ENCODE results near the gene RTEL1.

RTEL1 gene

GRCh38 chr20:63690003-63690897 lies 32.1 kb downstream of the RTEL1 start:
- no peak for DNase-seq

GRCh38 chr20:63690898-63691710 lies 33.0 kb downstream of the RTEL1 start:
- DNase-seq, result no peak

DNA sequence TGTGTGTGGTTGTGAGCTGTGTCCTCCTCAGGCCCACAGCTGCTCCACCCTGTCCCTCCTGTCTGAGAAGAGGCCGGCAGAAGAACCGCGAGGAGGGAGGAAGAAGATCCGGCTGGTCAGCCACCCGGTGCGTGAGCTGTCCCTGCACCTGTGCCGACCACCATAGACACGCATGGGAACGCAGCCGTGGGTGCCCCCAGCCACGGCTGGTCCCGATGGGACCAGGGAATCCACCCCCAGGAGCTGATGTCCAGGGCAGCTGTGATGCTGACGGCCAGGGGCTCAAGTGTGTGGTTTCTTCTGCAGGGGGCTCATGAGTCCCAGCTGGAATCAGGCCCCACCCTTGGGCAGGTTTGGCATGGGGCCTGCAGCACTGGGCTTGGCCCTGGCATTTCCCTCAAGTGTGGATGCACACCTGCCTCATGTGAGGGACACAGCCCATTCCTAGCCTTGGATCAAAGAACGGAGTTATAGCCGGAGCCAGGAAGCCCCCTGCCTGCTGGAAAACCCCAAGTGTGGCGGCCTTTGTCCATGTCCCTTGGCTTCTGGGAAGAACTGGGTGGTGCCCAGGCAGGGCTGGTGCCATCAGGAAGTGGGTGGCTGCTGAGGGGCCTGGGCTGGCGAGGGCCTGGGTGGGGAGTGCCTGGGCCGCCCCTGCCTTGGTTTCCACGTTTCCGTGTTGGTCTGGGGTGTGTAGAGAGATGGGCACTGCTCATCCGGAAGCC lies 33.8 kb downstream of the RTEL1 start:
- DNase-seq, result no peak

DNA sequence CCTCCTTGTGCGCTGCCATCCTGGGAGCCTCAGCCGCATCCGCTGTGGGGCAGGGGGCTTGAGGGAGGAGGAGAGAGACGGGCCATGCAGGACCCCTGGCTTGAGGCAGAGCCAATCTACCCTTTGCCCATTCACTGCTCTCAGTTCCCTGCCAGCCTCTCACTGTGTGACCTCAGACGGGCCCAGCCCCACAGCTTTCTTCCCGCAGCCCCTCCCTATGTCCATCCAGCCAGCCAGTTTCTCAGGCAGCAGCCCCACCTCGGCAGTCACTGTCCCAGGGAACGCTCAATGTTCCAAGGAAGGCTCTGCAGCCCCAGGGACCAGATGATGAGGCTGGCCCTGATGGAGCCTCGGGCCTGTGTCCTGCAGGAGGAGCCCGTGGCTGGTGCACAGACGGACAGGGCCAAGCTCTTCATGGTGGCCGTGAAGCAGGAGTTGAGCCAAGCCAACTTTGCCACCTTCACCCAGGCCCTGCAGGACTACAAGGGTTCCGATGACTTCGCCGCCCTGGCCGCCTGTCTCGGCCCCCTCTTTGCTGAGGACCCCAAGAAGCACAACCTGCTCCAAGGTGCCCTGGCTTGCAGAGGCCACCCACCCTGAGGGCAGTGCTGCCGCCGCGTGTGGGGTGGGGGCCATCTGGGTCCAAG lies 34.4 kb downstream of the RTEL1 start:
- no peak for DNase-seq

- DNase-seq, result no peak
Measured at GRCh38 chr20:63693083-63693732, 35.1 kb downstream of the RTEL1 start.

- DNase-seq, result no peak
Measured at GRCh38 chr20:63693733-63694583, 35.8 kb downstream of the RTEL1 start.

GRCh38 chr20:63694584-63695423 lies 36.7 kb downstream of the RTEL1 start:
- DNase-seq, result no peak

GRCh38 chr20:63695424-63696305 lies 37.6 kb downstream of the RTEL1 start:
- DNase-seq, result no peak

- peak; percentile 36 for DNase-seq
Measured at GRCh38 chr20:63696306-63696627, 38.2 kb downstream of the RTEL1 start.

DNA sequence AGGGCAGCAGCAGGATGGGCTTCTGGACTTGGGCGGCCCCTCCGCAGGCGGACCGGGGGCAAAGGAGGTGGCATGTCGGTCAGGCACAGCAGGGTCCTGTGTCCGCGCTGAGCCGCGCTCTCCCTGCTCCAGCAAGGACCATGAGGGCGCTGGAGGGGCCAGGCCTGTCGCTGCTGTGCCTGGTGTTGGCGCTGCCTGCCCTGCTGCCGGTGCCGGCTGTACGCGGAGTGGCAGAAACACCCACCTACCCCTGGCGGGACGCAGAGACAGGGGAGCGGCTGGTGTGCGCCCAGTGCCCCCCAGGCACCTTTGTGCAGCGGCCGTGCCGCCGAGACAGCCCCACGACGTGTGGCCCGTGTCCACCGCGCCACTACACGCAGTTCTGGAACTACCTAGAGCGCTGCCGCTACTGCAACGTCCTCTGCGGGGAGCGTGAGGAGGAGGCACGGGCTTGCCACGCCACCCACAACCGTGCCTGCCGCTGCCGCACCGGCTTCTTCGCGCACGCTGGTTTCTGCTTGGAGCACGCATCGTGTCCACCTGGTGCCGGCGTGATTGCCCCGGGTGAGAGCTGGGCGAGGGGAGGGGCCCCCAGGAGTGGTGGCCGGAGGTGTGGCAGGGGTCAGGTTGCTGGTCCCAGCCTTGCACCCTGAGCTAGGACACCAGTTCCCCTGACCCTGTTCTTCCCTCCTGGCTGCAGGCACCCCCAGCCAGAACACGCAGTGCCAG lies 38.7 kb downstream of the RTEL1 start, which contains the start of gene TNFRSF6B:
Gene TNFRSF6B, plus strand, starts transcription at position 25 of the 729 bp plus-strand sequence. Its CDS starts 116 bp downstream, at position 141.
- peak; percentile 41 for DNase-seq

GRCh38 chr20:63697357-63697867 lies 39.3 kb downstream of the RTEL1 start:
- DNase-seq, result no peak

DNA sequence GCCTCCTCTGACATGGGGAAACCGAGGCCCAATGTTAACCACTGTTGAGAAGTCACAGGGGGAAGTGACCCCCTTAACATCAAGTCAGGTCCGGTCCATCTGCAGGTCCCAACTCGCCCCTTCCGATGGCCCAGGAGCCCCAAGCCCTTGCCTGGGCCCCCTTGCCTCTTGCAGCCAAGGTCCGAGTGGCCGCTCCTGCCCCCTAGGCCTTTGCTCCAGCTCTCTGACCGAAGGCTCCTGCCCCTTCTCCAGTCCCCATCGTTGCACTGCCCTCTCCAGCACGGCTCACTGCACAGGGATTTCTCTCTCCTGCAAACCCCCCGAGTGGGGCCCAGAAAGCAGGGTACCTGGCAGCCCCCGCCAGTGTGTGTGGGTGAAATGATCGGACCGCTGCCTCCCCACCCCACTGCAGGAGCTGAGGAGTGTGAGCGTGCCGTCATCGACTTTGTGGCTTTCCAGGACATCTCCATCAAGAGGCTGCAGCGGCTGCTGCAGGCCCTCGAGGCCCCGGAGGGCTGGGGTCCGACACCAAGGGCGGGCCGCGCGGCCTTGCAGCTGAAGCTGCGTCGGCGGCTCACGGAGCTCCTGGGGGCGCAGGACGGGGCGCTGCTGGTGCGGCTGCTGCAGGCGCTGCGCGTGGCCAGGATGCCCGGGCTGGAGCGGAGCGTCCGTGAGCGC lies 39.9 kb downstream of the RTEL1 start:
- no peak for DNase-seq

DNA sequence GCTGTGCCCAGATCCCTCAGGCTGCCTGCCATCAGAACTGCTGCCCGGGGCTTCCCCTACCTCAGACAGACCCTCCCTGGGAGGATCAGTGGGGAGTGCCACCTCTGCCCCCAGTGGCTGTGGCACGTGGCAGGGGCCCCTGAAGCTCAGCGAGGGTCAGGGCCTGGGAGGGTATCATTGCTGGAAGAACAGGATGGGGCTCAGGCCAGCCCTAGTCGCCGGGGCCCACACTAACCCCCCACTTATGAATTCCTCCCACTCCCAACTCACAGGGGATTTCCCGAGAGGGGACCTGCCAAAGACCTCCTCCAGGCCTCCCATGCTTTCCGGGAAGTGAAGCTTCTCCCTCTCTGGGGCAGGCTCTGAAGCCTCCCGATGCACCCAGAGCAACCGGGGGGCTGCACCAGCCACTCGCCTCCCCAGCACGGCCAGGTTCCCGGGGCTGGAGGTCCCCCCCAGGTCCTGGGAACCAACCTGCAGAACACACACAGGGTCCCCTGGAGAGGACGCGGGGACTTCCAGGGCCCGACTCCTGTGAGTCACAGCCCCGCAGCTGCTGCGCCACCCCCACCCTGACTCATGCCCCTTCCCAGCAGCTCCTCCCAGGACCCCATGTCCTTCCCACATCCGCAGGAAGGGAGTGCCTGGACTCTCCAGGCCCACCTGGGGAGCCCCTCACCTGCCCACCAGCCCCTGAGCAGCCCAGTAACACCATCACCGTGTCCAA lies 40.8 kb downstream of the RTEL1 start:
- peak; percentile 31 for DNase-seq

DNA sequence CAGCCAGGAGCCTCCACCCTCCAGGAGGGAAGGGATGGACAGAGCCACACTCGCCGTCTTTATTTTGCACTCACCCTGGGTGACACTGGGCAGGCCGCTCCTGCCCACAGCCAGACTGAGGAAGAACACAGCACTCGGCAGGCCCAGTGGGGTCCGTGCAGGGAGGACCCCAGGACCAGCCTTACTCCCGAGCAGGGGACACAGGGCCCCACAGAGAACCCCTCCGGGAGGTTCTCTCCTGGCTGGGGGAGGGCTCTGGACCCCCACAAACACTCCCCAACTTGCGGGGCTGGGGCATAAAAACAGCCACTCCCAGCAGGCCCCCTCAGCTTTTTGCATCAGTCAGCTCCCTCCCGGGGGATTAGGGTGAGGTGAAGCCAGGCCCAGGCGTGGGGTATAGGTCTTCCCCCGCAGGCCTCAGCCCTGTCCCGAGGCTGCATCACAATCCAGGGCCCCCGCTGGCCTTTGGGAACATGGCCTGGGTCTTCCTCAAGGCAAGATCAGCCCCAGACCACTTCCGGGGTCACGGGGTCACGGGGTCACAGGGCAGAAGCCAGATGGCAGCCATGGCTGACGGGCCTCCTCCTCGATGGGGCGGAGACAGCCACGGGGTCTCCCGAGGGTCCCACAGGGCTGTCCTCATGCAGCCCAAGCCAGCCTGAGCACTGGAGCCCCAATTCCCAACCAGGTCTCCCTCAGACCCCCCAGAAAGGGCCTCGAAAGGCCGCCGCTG lies 41.5 kb downstream of the RTEL1 start:
- no peak for DNase-seq

- DNase-seq, result no peak
Measured at GRCh38 chr20:63700199-63701050, 42.3 kb downstream of the RTEL1 start.

Data from CD4-positive, alpha-beta T cell treated with Interleukin-17A for 4 hours (primary cell).